ENCODE results near the gene ZNF92. TPM values are rescaled to one million over a fixed set of nuclear protein-coding genes. Genes with fewer than 3 reads are reported as not detected.

ZNF92 gene
- total RNA-seq, 1 experiment from 2014 or later = 5.4 TPM

DNA sequence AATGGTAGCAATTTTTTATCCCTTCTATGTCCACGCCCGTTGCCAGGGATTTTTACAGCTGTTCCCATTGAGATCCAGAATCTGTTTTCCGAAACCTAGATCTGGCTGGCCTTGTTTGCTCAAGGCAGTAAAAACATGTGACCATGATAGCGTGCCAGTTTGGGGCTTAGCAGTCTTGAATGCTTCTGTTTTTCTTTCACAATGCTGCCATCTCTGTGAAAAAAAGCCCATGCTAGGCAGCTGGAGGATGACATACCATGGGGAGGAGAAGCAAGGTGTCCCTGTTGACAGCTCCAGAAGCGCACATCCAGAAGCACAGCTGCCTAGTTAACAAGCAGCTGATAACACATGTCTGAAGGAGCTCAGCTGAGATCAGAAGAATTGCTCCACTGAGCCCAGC lies 2.2 kb upstream of the ZNF92 start:
- ChIA-PET POLR2A (no interaction called here), CTCF (interaction anchor here (0.6 to 1.5 kb wide), 3 partner anchors 12 to 64 kb away, joined by 3 to 5 read pairs (median 3); no protein-coding TSS in a partner anchor)
- no peak overlapping the region for H3K27ac Mint-ChIP-seq (ENCODE audit: low read depth, unreplicated experiment)
- H3K9me3 Mint-ChIP-seq (ENCODE audit: unreplicated experiment) = no peaks in the 10 kb centered on the region
- H3K4me1 Mint-ChIP-seq (ENCODE audit: insufficient read depth, unreplicated experiment) = peaks cover 8% of the 10 kb centered on the region
- DNase-seq (ENCODE audit: unreplicated experiment) = no peak
- H3K4me3 Mint-ChIP-seq (ENCODE audit: unreplicated experiment) = no peak overlapping the region
- H3K36me3 Mint-ChIP-seq (ENCODE audit: insufficient read depth, unreplicated experiment) = no peaks in the 10 kb centered on the region
- TF ChIP-seq, protein P1, sequence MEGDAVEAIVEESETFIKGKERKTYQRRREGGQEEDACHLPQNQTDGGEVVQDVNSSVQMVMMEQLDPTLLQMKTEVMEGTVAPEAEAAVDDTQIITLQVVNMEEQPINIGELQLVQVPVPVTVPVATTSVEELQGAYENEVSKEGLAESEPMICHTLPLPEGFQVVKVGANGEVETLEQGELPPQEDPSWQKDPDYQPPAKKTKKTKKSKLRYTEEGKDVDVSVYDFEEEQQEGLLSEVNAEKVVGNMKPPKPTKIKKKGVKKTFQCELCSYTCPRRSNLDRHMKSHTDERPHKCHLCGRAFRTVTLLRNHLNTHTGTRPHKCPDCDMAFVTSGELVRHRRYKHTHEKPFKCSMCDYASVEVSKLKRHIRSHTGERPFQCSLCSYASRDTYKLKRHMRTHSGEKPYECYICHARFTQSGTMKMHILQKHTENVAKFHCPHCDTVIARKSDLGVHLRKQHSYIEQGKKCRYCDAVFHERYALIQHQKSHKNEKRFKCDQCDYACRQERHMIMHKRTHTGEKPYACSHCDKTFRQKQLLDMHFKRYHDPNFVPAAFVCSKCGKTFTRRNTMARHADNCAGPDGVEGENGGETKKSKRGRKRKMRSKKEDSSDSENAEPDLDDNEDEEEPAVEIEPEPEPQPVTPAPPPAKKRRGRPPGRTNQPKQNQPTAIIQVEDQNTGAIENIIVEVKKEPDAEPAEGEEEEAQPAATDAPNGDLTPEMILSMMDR (IDR thresholded peaks at IDR 0.05; ENCODE audit: unreplicated experiment) = no peak
- H3K27me3 Mint-ChIP-seq (ENCODE audit: insufficient read depth, unreplicated experiment) = no peaks in the 10 kb centered on the region
- no TSS peak for BruUV-seq (replicated peaks)
- intact Hi-C loops (cut with micrococcal nuclease) = loop anchor here (10.0 kb wide), 1 partner anchor 73 kb away; no protein-coding TSS in a partner anchor

GRCh38 chr7:65379318-65379717 lies 5.7 kb downstream of the ZNF92 start:
- intact Hi-C loops (cut with micrococcal nuclease) = loop anchor here (10.0 kb wide), 1 partner anchor 65 kb away; no protein-coding TSS in a partner anchor
- Mint-ChIP-seq H3K9me3 (ENCODE audit: unreplicated experiment) (no peaks in the 10 kb centered on the region), H3K36me3 (ENCODE audit: insufficient read depth, unreplicated experiment) (peaks cover 12% of the 10 kb centered on the region), H3K27me3 (ENCODE audit: insufficient read depth, unreplicated experiment) (no peaks in the 10 kb centered on the region), H3K27ac (ENCODE audit: low read depth, unreplicated experiment) (no peak overlapping the region), H3K4me3 (ENCODE audit: unreplicated experiment) (no peak overlapping the region), H3K4me1 (ENCODE audit: insufficient read depth, unreplicated experiment) (peaks cover 24% of the 10 kb centered on the region)
- no TSS peak for BruUV-seq (replicated peaks)
- POLR2A ChIA-PET = interaction anchor here (0.6 to 1.2 kb wide), 2 partner anchors 10 to 20 kb away, joined by 4 to 5 read pairs; no protein-coding TSS in a partner anchor
- CTCF ChIA-PET = interaction anchor here (0.6 kb wide), 1 partner anchor 101 kb away, joined by 3 read pairs; no protein-coding TSS in a partner anchor
- DNase-seq (ENCODE audit: unreplicated experiment) = no peak
- TF ChIP-seq, protein P1 (IDR thresholded peaks at IDR 0.05; ENCODE audit: unreplicated experiment) = no peak

DNA sequence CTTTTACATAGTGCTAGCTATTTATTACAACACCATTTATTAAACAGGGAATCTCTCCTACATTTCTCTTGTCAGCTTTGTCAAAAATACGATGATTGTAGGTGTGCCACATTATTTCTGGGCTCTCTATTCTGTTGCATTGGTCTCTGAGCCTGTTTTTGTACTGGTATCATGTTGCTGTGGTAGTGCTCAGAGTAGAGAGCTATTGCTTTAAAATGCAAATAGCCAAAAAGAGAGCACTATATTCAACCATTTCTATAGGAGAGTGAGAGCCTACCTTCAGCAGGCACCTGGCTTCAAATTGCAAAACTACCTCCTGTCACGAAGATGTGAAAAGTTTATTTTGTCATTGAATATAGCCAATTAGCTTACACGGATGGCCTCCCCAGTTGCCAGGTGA lies 8.1 kb downstream of the ZNF92 start:
- DNase-seq (ENCODE audit: unreplicated experiment) = no peak
- TF ChIP-seq, protein P1 (IDR thresholded peaks at IDR 0.05; ENCODE audit: unreplicated experiment) = no peak
- Mint-ChIP-seq H3K9me3 (ENCODE audit: unreplicated experiment) (no peaks in the 10 kb centered on the region), H3K4me3 (ENCODE audit: unreplicated experiment) (no peak overlapping the region), H3K4me1 (ENCODE audit: insufficient read depth, unreplicated experiment) (peaks cover 16% of the 10 kb centered on the region), H3K27ac (ENCODE audit: low read depth, unreplicated experiment) (no peak overlapping the region), H3K36me3 (ENCODE audit: insufficient read depth, unreplicated experiment) (peaks cover 12% of the 10 kb centered on the region), H3K27me3 (ENCODE audit: insufficient read depth, unreplicated experiment) (no peaks in the 10 kb centered on the region)
- intact Hi-C loops (cut with micrococcal nuclease) = no loop called here
- CTCF ChIA-PET = interaction anchor here (0.9 kb wide), 1 partner anchor 134 kb away, joined by 3 read pairs; no protein-coding TSS in a partner anchor
- POLR2A ChIA-PET = no interaction called here
- no TSS peak for BruUV-seq (replicated peaks)

DNA sequence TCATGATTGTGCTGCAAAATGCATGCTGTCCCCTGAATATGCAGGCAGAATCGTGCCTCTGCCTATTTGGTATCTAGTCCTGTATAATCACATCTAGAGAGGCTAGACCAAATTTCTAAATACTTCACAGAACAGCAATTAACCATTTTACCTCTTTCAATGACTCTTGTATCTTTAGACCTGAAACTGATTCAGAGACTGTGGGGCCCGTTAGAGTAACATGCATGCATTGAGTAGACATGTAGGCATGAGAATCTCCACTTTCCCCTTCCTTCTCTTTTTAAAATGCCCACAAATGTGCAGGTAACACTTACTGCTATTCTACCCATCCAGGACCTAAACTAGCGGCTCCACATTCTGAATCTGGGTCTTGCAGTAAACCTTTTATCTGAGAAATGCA lies 8.8 kb downstream of the ZNF92 start:
- H3K27me3 Mint-ChIP-seq (ENCODE audit: insufficient read depth, unreplicated experiment) = no peaks in the 10 kb centered on the region
- peaks cover 12% of the 10 kb centered on the region for H3K36me3 Mint-ChIP-seq (ENCODE audit: insufficient read depth, unreplicated experiment)
- no peaks in the 10 kb centered on the region for H3K9me3 Mint-ChIP-seq (ENCODE audit: unreplicated experiment)
- intact Hi-C loops (cut with micrococcal nuclease) = no loop called here
- DNase-seq (ENCODE audit: unreplicated experiment) = no peak
- TF ChIP-seq, protein P1 (IDR thresholded peaks at IDR 0.05; ENCODE audit: unreplicated experiment) = no peak
- peaks cover 16% of the 10 kb centered on the region for H3K4me1 Mint-ChIP-seq (ENCODE audit: insufficient read depth, unreplicated experiment)
- H3K4me3 Mint-ChIP-seq (ENCODE audit: unreplicated experiment) = no peak overlapping the region
- ChIA-PET POLR2A (interaction anchor here (2.6 kb wide), 1 partner anchor 9 kb away, joined by 12 read pairs; the partner anchor contains the start of gene ZNF92), CTCF (interaction anchor here (1.2 kb wide), 1 partner anchor 11 kb away, joined by 3 read pairs; no protein-coding TSS in a partner anchor)
- no peak overlapping the region for H3K27ac Mint-ChIP-seq (ENCODE audit: low read depth, unreplicated experiment)
- no TSS peak for BruUV-seq (replicated peaks)
